ENCODE measurements around the gene TSC22D2. TPM values are rescaled to one million over a fixed set of nuclear protein-coding genes. Genes with fewer than 3 reads are reported as not detected.

Gene TSC22D2
- total RNA-seq, 3 donors from 2014 or later, result 21.8 to 35.5 (median 31.3) TPM

DNA sequence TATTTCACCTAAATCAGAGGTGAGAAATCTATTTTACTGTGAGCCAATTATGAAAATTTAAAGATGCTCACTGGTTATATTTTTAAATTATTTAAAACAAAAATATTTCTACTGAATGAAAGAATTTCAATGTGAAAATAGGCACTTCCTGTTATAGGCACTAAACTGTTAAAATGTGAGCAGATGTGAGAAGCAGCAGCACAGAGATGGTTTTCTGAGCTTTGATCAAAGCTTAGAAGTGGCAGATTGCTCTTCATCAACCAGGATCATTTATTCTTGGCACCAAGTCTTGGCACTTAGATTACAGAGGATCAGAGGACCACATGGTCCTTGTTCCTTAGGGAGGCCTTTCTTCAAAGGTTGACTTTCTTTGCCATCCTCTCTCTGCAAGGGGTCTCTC is 18.0 kb upstream of the TSC22D2 start:
- no peak for DNase-seq
- no peak for TF ChIP-seq CTCF (IDR thresholded peaks at IDR 0.05)

GRCh38 chr3:150391161-150391560 is 16.9 kb upstream of the TSC22D2 start:
- no peak for ATAC-seq
- TF ChIP-seq CTCF (IDR thresholded peaks at IDR 0.05), result no peak
- DNase-seq, result no peak
- Histone ChIP-seq H3K4me1 (ENCODE audit: low read depth) (no peaks in the 10 kb centered on the region), H3K36me3 (ENCODE audit: low read depth) (no peaks in the 10 kb centered on the region), H3K4me3 (no peak overlapping the region), H3K9me3 (no peaks in the 10 kb centered on the region)
- intact Hi-C loops (cut with DNase I, micrococcal nuclease), result no loop called here

More for the DNA sequence above, 18.0 kb upstream of the TSC22D2 start:
- Histone ChIP-seq H3K4me1 (ENCODE audit: low read depth) (no peaks in the 10 kb centered on the region), H3K4me3 (no peak overlapping the region), H3K9me3 (no peaks in the 10 kb centered on the region), H3K36me3 (ENCODE audit: low read depth) (no peaks in the 10 kb centered on the region)
- ATAC-seq, result no peak
- intact Hi-C loops (cut with DNase I, micrococcal nuclease), result no loop called here

GRCh38 chr3:150393745-150394144 is 14.4 kb upstream of the TSC22D2 start:
- no peaks in the 10 kb centered on the region for H3K36me3 ChIP-seq (ENCODE audit: low read depth)
- no peaks in the 10 kb centered on the region for H3K9me3 ChIP-seq
- H3K4me1 ChIP-seq (ENCODE audit: low read depth), result no peaks in the 10 kb centered on the region
- DNase-seq (no peak), ATAC-seq (no peak)
- H3K4me3 ChIP-seq, result no peak overlapping the region
- no peak for TF ChIP-seq CTCF (IDR thresholded peaks at IDR 0.05)
- intact Hi-C loops (cut with DNase I, micrococcal nuclease), result no loop called here

GRCh38 chr3:150394606-150395005 is 13.5 kb upstream of the TSC22D2 start:
- DNase-seq, result no peak
- no peak for ATAC-seq
- H3K4me3 ChIP-seq, result no peak overlapping the region
- intact Hi-C loops (cut with DNase I, micrococcal nuclease), result no loop called here
- no peaks in the 10 kb centered on the region for H3K36me3 ChIP-seq (ENCODE audit: low read depth)
- H3K4me1 ChIP-seq (ENCODE audit: low read depth), result no peaks in the 10 kb centered on the region
- H3K9me3 ChIP-seq, result no peaks in the 10 kb centered on the region
- no peak for TF ChIP-seq CTCF (IDR thresholded peaks at IDR 0.05)

DNA sequence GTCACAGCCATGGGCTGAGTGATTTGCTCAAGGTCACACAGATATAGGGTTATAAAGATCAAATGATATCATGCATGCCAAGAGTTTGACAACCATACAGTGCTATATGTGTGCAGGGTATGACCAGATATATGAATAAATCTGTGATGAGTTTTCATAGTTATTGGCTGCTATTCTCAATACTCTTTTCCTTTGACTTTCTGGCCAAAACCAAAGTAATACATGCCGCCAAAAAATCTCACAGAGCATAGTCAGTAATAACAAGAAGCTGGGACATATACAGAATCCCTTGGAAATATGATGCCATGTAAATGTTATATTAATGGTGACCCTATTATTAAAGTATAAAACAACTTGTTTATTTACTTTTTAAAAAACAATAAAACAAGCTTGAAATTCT is 11.6 kb upstream of the TSC22D2 start:
- no peak for DNase-seq
- TF ChIP-seq CTCF (IDR thresholded peaks at IDR 0.05), result no peak
- intact Hi-C loops (cut with DNase I, micrococcal nuclease), result no loop called here
- no peak for ATAC-seq
- H3K36me3 ChIP-seq (ENCODE audit: low read depth), result no peaks in the 10 kb centered on the region
- no peak overlapping the region for H3K4me3 ChIP-seq
- no peaks in the 10 kb centered on the region for H3K4me1 ChIP-seq (ENCODE audit: low read depth)
- H3K9me3 ChIP-seq, result no peaks in the 10 kb centered on the region

DNA sequence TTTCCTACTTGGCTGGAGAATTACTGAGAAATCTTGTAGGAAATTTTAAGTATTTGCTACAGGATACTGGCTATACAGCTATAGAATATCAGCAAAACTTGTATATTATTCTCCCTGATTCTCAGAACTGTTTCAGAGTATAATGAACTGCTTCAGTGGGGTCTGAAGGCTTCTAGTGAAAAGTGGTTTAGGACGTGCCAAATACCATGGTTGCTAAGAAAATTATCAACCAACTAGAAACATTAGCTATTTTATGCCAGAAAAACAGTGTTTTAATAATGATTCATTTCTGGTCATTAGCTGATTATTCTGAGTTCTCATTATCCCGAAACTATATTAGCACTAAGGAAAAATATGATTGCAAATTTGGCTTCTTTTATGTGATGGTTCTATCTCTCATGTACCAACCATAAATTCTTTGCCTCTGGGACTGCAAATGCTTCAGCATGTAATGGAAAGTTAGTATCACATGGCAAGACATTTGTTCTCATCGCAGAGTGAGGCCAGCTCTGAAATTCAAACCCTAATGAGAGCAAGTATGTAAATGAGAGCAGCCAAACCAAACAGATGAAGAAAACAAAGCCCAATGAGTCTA is 11.0 kb upstream of the TSC22D2 start:
- TF ChIP-seq CTCF (IDR thresholded peaks at IDR 0.05), result no peak
- ATAC-seq, result no peak
- intact Hi-C loops (cut with DNase I, micrococcal nuclease), result no loop called here
- Histone ChIP-seq H3K4me3 (no peak overlapping the region), H3K36me3 (ENCODE audit: low read depth) (no peaks in the 10 kb centered on the region), H3K9me3 (no peaks in the 10 kb centered on the region), H3K4me1 (ENCODE audit: low read depth) (no peaks in the 10 kb centered on the region)
- no peak for DNase-seq
